Lung (tissue), 12 donors: ENCODE data around the gene TMEM266. TPM values are rescaled to one million over a fixed set of nuclear protein-coding genes. Genes with fewer than 3 reads are reported as not detected.

Experiments used
- ATAC-seq: fragments of 200-7000 bp; cut with Tn5 transposase; one replicate; pipeline ENCODE4 v1.9.1; 2020; ENCODE audit warnings: moderate number of reproducible peaks; ENCODE audit not compliant: insufficient read depth, low FRiP score
- DNase-seq, 3 donors: peaks; one replicate each; pipeline ENCODE4 v3.0.0-alpha.2; 2013 to 2017
- H3K27ac ChIP-seq, 2 donors: one replicate each; pipeline ENCODE4 v1.5.1; 2013; ENCODE audit warnings: mild to moderate bottlenecking in 2 of 2, moderate library complexity in 2 of 2, control low read depth in 1 of 2, inconsistent platforms in 1 of 2, low read depth in 1 of 2, low read length in 1 of 2
- H3K27me3 ChIP-seq, 3 donors: one replicate each; pipeline ENCODE4 v1.5.1; 2013; ENCODE audit warnings: low read length in 2 of 3; ENCODE audit not compliant: control insufficient read depth in 3 of 3, insufficient read depth in 3 of 3
- H3K36me3 ChIP-seq, 4 donors: one replicate each; pipeline ENCODE4 v1.5.1; 2013; ENCODE audit warnings: low read length in 4 of 4, mild to moderate bottlenecking in 1 of 4, moderate library complexity in 1 of 4; ENCODE audit not compliant: control insufficient read depth in 4 of 4, insufficient read depth in 4 of 4
- H3K4me1 ChIP-seq, 5 donors: one replicate each; pipeline ENCODE4 v1.5.1; 2013; ENCODE audit warnings: low read length in 5 of 5, mild to moderate bottlenecking in 2 of 5, moderate library complexity in 1 of 5; ENCODE audit not compliant: control insufficient read depth in 5 of 5, insufficient read depth in 5 of 5
- H3K4me3 ChIP-seq: one replicate; pipeline ENCODE4 v1.5.1; 2013; ENCODE audit warnings: mild to moderate bottlenecking, control low read depth, moderate library complexity
- H3K9ac ChIP-seq, 2 donors: one replicate each; pipeline ENCODE4 v1.5.1; 2013; ENCODE audit warnings: low read length in 2 of 2, control low read depth in 1 of 2; ENCODE audit not compliant: insufficient read depth in 1 of 2
- H3K9me3 ChIP-seq, 4 donors: one replicate each; pipeline ENCODE4 v1.5.1; 2013; ENCODE audit warnings: low read length in 3 of 4, mild to moderate bottlenecking in 1 of 4, moderate library complexity in 1 of 4; ENCODE audit not compliant: control insufficient read depth in 4 of 4, insufficient read depth in 3 of 4
- WGBS, 2 donors: extraction: QIAGEN DNeasy Blood & Tissue Kit; methylation state at CpG; one replicate each; pipeline ENCODE4 v1.1.7; 2013; 5-methylcytosine and 5-hydroxymethylcytosine counted together
- polyA plus RNA-seq, 2 donors: library from polyadenylated mRNA; stranded (reverse); fragments of 200-250 nt; gene quantifications; one replicate each; pipeline ENCODE4 v1.2.1, GENCODE V29; 2013
- total RNA-seq, 2 donors: library from RNA; depleted of rRNA in 1 of 2; stranded (reverse); fragments of >200 nt in 1 of 2; gene quantifications; one replicate each; pipeline ENCODE4 v1.2.1, GENCODE V29; 2014 to 2021
- TF ChIP-seq, protein P1 (sequence below): IDR thresholded peaks from 2 replicates; pipeline ENCODE4 v1.5.1; 2012; ENCODE audit warnings: mild to moderate bottlenecking; ENCODE audit errors: control extremely low read depth, extremely low read depth
- donor health status: control.
- donor health status: control.
- donor health status: Bipolar disorder and iron deficiency.
- donor health status: healthy.
- donor health status: DM: yes; HTN: yes; CAD: no.

The TMEM266 gene
- total and polyA plus RNA-seq, 4 donors = 1.1 to 4.4 (median 1.5) TPM

- no peak for DNase-seq
- TF ChIP-seq, protein P1, sequence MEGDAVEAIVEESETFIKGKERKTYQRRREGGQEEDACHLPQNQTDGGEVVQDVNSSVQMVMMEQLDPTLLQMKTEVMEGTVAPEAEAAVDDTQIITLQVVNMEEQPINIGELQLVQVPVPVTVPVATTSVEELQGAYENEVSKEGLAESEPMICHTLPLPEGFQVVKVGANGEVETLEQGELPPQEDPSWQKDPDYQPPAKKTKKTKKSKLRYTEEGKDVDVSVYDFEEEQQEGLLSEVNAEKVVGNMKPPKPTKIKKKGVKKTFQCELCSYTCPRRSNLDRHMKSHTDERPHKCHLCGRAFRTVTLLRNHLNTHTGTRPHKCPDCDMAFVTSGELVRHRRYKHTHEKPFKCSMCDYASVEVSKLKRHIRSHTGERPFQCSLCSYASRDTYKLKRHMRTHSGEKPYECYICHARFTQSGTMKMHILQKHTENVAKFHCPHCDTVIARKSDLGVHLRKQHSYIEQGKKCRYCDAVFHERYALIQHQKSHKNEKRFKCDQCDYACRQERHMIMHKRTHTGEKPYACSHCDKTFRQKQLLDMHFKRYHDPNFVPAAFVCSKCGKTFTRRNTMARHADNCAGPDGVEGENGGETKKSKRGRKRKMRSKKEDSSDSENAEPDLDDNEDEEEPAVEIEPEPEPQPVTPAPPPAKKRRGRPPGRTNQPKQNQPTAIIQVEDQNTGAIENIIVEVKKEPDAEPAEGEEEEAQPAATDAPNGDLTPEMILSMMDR = no peak
- Histone ChIP-seq H3K27me3 (no peaks in the 10 kb centered on the region), H3K4me3 (no peak overlapping the region), H3K27ac (no peak overlapping the region), H3K4me1 (peaks cover 0 to 20% (median 4%) of the 10 kb centered on the region in 5 donors), H3K9ac (no peak overlapping the region), H3K36me3 (peaks cover 0 to 5% (median 2%) of the 10 kb centered on the region in 4 donors), H3K9me3 (no peaks in the 10 kb centered on the region)
- no peak for ATAC-seq
- 81 to 88% methylated on average over 1 of the region's 1 CpG for WGBS, 2 donors
These were observed 180.0 kb downstream of the TMEM266 start for GRCh38 chr15:76239786-76240185.

DNA sequence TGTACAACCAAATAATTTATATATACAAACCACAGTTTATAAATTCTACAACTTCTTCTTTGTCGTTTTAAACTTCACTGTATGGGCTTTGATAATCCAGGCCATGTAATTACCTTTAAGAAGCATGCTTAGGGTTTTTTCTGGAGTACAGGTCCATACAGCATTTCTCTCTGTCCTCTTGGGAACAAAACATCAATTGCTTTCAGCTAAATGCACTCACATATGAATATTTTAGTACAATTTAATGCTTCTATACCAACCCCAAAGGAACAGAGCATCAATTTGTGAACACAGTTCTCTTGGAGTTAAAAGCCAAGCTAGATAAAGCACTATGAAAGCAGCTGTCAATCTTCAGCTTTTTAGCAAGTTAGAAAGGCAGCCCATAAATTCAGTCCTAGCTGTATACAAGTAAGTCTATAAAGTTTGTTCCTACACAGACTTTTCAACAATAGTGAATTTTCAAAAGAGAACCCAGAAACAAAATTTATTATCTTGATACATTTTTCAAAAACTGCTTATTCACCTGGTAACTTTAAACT is 185.4 kb downstream of the TMEM266 start:
- ATAC-seq (no peak), DNase-seq (no peak)
- Histone ChIP-seq H3K36me3 (peaks cover 0 to 5% (median 3%) of the 10 kb centered on the region in 4 donors), H3K27ac (no peak overlapping the region), H3K27me3 (no peaks in the 10 kb centered on the region), H3K4me1 (no peaks in the 10 kb centered on the region), H3K9ac (no peak overlapping the region), H3K9me3 (no peaks in the 10 kb centered on the region), H3K4me3 (no peak overlapping the region)
- 68 to 80% methylated on average over 1 of the region's 1 CpG for WGBS, 2 donors
- TF ChIP-seq, protein P1 = no peak

GRCh38 chr15:76251717-76252116 is 191.9 kb downstream of the TMEM266 start:
- Histone ChIP-seq H3K27me3 (no peaks in the 10 kb centered on the region), H3K27ac (no peak overlapping the region), H3K9ac (no peak overlapping the region), H3K4me3 (no peak overlapping the region), H3K36me3 (peaks cover 0 to 5% (median 2%) of the 10 kb centered on the region in 4 donors), H3K4me1 (peaks cover 0 to 12% (median 2%) of the 10 kb centered on the region in 5 donors), H3K9me3 (peaks cover 0 to 2% (median 0%) of the 10 kb centered on the region in 4 donors)
- no peak for ATAC-seq
- 88 to 92% methylated on average over 4 of the region's 4 CpGs for WGBS, 2 donors
- DNase-seq = no peak
- TF ChIP-seq, protein P1 = no peak

DNA sequence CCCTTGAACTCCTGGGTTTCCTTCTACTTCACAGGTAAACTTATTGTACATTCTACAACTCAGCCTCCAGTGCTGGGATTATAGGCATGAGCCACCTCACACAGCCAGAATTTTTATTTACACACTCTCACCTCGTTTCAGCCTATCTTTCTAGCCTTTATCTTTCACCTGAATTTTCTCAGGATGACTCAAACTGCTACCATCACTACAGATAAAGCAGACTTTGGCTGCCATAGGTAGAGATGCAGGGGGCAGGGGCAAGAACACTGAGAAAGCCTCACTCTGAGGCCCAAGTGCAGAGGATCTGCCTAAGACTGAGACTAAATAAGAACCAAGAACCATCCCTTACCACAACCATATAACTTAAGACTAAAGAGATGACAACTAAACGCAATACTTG is 192.5 kb downstream of the TMEM266 start:
- Histone ChIP-seq H3K27ac (no peak overlapping the region), H3K4me1 (peaks cover 0 to 12% (median 2%) of the 10 kb centered on the region in 5 donors), H3K9ac (no peak overlapping the region), H3K36me3 (peaks cover 0 to 7% (median 2%) of the 10 kb centered on the region in 4 donors), H3K4me3 (no peak overlapping the region), H3K9me3 (peaks cover 0 to 2% (median 0%) of the 10 kb centered on the region in 4 donors), H3K27me3 (no peaks in the 10 kb centered on the region)
- DNase-seq (no peak), ATAC-seq (no peak)
- WGBS, 2 donors = 86 to 88% methylated on average over 2 of the region's 2 CpGs
- TF ChIP-seq, protein P1 = no peak
